LNCaP clone FGC (cell line): ENCODE results near the gene PLCB1.

Experiments used
- DNase-seq: peaks from one replicate; pipeline ENCODE4 v3.0.0-alpha.2; 2011; ENCODE audit warnings: low read depth
- H3K4me3 ChIP-seq: 2 replicates; pipeline ENCODE4 v1.5.1; 2011; ENCODE audit warnings: mild to moderate bottlenecking, low read depth, low read length, control low read depth
- CTCF ChIP-seq: IDR thresholded peaks from 2 replicates; pipeline ENCODE4 v1.5.1; 2012; ENCODE audit warnings: mild to moderate bottlenecking; ENCODE audit not compliant: control insufficient read depth, insufficient read depth; ENCODE audit errors: extremely low read depth

The PLCB1 gene

GRCh38 chr20:8321001-8321400, 188.9 kb downstream of the PLCB1 start:
- TF ChIP-seq CTCF: no peak
- no peak overlapping the region for H3K4me3 ChIP-seq
- DNase-seq: no peak

GRCh38 chr20:8322662-8323217, 190.7 kb downstream of the PLCB1 start:
- TF ChIP-seq CTCF: no peak
- no peak for DNase-seq
- H3K4me3 ChIP-seq: no peak overlapping the region

GRCh38 chr20:8326191-8326590, 194.1 kb downstream of the PLCB1 start:
- no peak for DNase-seq
- TF ChIP-seq CTCF: no peak
- H3K4me3 ChIP-seq: no peak overlapping the region

- TF ChIP-seq CTCF: no peak
- no peak for DNase-seq
- H3K4me3 ChIP-seq: no peak overlapping the region
Observed at GRCh38 chr20:8326899-8327298, 194.8 kb downstream of the PLCB1 start.

- H3K4me3 ChIP-seq: no peak overlapping the region
- no peak for TF ChIP-seq CTCF
Observed at GRCh38 chr20:8328189-8328588, 196.1 kb downstream of the PLCB1 start.

GRCh38 chr20:8330319-8330784, 198.3 kb downstream of the PLCB1 start:
- TF ChIP-seq CTCF: no peak
- H3K4me3 ChIP-seq: no peak overlapping the region
- DNase-seq: no peak

More at GRCh38 chr20:8328189-8328588, 196.1 kb downstream of the PLCB1 start:
- no peak for DNase-seq
